Renal cortical epithelial cell (primary cell): ENCODE results near the gene SCN11A. TPM values are rescaled to one million over a fixed set of nuclear protein-coding genes. Genes with fewer than 3 reads are reported as not detected.

Source experiments
- total RNA-seq: library from RNA; depleted of rRNA; stranded (reverse); fragments of >200 nt; gene quantifications from 2 replicates; pipeline ENCODE4 v1.2.3, GENCODE V29; 2014

Gene SCN11A
- total RNA-seq, 1 donor from 2014 or later, result 0.15 TPM

Other genes with a start within 250 kb of the SCN11A start
- gene SCN10A, start 235.7 kb downstream of the SCN11A start, total RNA-seq, result not detected in 2 replicates
- gene WDR48, start 72 bp upstream of the SCN11A start, total RNA-seq, result 35.4 and 71.4 TPM in 2 replicates
- gene GORASP1, start 55.7 kb upstream of the SCN11A start, total RNA-seq, result 31.8 and 35.8 TPM in 2 replicates
- 2.1 and 4.7 TPM in 2 replicates for gene TTC21A, start 55.7 kb upstream of the SCN11A start, total RNA-seq
- 12.3 and 16.1 TPM in 2 replicates for gene CSRNP1, start 101.6 kb upstream of the SCN11A start, total RNA-seq
- gene XIRP1, start 140.7 kb upstream of the SCN11A start, total RNA-seq, result not detected in 2 replicates
- 0.17 TPM in 1 of 2 replicates, not detected in the other for gene CX3CR1, start 228.1 kb upstream of the SCN11A start, total RNA-seq